CD4-positive, alpha-beta memory T cell (primary cell): ENCODE data around the gene ZNF777. TPM values are rescaled to one million over a fixed set of nuclear protein-coding genes. Genes with fewer than 3 reads are reported as not detected.

Source experiments
- CTCF ChIA-PET: fragments of 350-600 bp; sonication (Branson Sonifier 250); formaldehyde crosslinking; loops from one replicate; lab custom pipeline; 2021; ENCODE audit warnings: inconsistent platforms; ENCODE audit not compliant: partially characterized antibody; lab: Charles Lee
- POLR2A ChIA-PET: fragments of 350-600 bp; sonication (Branson Sonifier 250); formaldehyde crosslinking; loops from one replicate; lab custom pipeline; 2021; ENCODE audit not compliant: partially characterized antibody; lab: Charles Lee
- DNase-seq, 5 donors: peaks; one replicate each; pipeline versions ENCODE4 v3.0.0 to v3.0.0-alpha.2; 2020 to 2022; ENCODE audit warnings: mixed read lengths in 1 of 5
- H3K27ac ChIP-seq: one replicate; pipeline ENCODE4 v1.7.0; 2013; ENCODE audit warnings: low read depth, low read length
- H3K27me3 ChIP-seq: 2 replicates; pipeline ENCODE4 v1.7.0; 2013; ENCODE audit warnings: mild to moderate bottlenecking, low read length, moderate library complexity; ENCODE audit not compliant: insufficient read depth
- H3K36me3 ChIP-seq: 2 replicates; pipeline ENCODE4 v1.7.0; 2013; ENCODE audit warnings: mild to moderate bottlenecking, low read length, moderate library complexity; ENCODE audit not compliant: insufficient read depth
- H3K4me1 ChIP-seq: 2 replicates; pipeline ENCODE4 v1.7.0; 2013; ENCODE audit warnings: mild to moderate bottlenecking, low read length, moderate library complexity; ENCODE audit not compliant: insufficient read depth
- H3K4me3 ChIP-seq, 2 donors: one replicate each; pipeline ENCODE4 v1.7.0; 2013; ENCODE audit warnings: low read length in 2 of 2, mild to moderate bottlenecking in 1 of 2
- H3K9me3 ChIP-seq, 2 donors: one replicate each; pipeline ENCODE4 v1.7.0; 2013; ENCODE audit warnings: low read length in 2 of 2, control low read depth in 1 of 2; ENCODE audit not compliant: control insufficient read depth in 1 of 2
- H3K27ac Mint-ChIP-seq, 7 donors: one replicate each; pipeline ENCODE4 v1.8.0; 2020 to 2021; ENCODE audit warnings: mixed read lengths in 7 of 7, mild to moderate bottlenecking in 6 of 7, inconsistent platforms in 3 of 7, moderate library complexity in 3 of 7
- H3K27me3 Mint-ChIP-seq, 2 donors: one replicate each; pipeline ENCODE4 v1.8.0; 2020 to 2021; ENCODE audit warnings: mixed read lengths in 2 of 2
- H3K36me3 Mint-ChIP-seq, 2 donors: one replicate each; pipeline ENCODE4 v1.8.0; 2020 to 2021; ENCODE audit warnings: mixed read lengths in 2 of 2, inconsistent platforms in 1 of 2, mild to moderate bottlenecking in 1 of 2
- H3K4me1 Mint-ChIP-seq, 4 donors: one replicate each; pipeline ENCODE4 v1.8.0; 2020 to 2021; ENCODE audit warnings: mixed read lengths in 4 of 4, mild to moderate bottlenecking in 1 of 4
- H3K4me3 Mint-ChIP-seq, 8 donors: one replicate each; pipeline ENCODE4 v1.8.0; 2020 to 2021; ENCODE audit warnings: mixed read lengths in 8 of 8, mild to moderate bottlenecking in 7 of 8, moderate library complexity in 6 of 8, inconsistent platforms in 3 of 8
- H3K9me3 Mint-ChIP-seq, 8 donors: one replicate each; pipeline ENCODE4 v1.8.0; 2020 to 2021; ENCODE audit warnings: mixed read lengths in 8 of 8, mild to moderate bottlenecking in 5 of 8, inconsistent platforms in 3 of 8, moderate library complexity in 1 of 8
- intact Hi-C: fragments of 100-400 bp; cut with micrococcal nuclease; formaldehyde crosslinking; loops from one replicate; pipeline ENCODE4 v1.15.1; 2023
- polyA plus RNA-seq, 2 donors: library from polyadenylated mRNA; unstranded; fragments of 300-500 nt; fragmentation: Illumina TruSeq; gene quantifications; one replicate each; pipeline ENCODE4 v1.2.3, GENCODE V29; 2021
- total RNA-seq, 2 experiments: library from RNA; stranded (reverse); gene quantifications; one replicate each; pipeline ENCODE4 v1.2.3, GENCODE V29; 2021

The ZNF777 gene
- total and polyA plus RNA-seq, 4 experiments from 2014 or later = 0.19 to 16.8 (median 9.8) TPM

DNA sequence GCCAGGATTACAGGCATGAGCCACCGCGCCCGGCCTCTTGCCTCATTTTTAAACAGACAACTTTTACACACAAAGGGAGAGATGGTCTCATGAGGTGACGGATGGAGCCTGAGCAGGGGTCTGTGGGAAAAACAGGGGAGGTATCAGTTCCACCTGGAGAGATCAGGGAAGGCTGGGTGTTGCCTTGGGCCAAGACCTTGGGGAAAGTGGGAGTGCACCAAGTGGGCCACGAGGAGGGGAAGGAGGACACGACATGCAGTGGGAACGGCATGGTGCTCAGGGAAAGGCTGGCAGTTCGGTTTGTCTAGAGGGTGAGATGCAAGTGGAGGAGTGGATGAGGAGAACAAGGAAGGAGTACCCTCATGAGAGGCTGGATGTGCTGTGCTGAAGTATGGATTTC lies 8.9 kb upstream of the ZNF777 start:
- peaks cover 0 to 1% (median 0%) of the 10 kb centered on the region in 4 donors for H3K4me1 Mint-ChIP-seq
- intact Hi-C loops = no loop called here
- Histone ChIP-seq H3K4me1 (no peaks in the 10 kb centered on the region), H3K27me3 (no peaks in the 10 kb centered on the region), H3K36me3 (no peaks in the 10 kb centered on the region), H3K27ac (no peak overlapping the region), H3K4me3 (no peak overlapping the region), H3K9me3 (no peaks in the 10 kb centered on the region)
- peaks cover 0 to 6% (median 0%) of the 10 kb centered on the region in 8 donors for H3K9me3 Mint-ChIP-seq
- peak overlapping the region in 1 of 7 donors; percentile 17 for H3K27ac Mint-ChIP-seq
- peaks cover 4% of the 10 kb centered on the region in 2 donors for H3K27me3 Mint-ChIP-seq
- no peak for DNase-seq
- H3K36me3 Mint-ChIP-seq = peaks cover 21 to 32% of the 10 kb centered on the region in 2 donors
- no peak overlapping the region for H3K4me3 Mint-ChIP-seq
- POLR2A ChIA-PET = no interaction called here
- CTCF ChIA-PET = no interaction called here

DNA sequence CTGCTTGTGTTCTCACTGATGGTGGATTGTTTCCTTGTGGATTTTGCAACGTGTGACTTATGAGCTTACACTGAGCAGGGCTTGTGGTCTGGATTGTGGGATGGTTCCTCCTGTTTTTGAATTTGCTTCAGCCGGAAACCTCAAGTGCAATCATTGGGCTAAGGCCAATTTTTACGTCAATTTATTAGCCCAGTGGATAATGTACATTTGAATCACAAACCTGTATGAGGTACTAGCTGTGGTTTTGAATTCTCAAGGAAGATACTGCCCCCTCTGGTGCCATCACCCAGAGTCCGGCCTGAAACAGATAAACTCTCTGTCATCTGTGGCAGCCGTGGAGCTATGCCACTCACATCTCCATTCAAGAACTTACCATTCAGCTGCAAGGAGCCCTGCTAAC lies 7.3 kb upstream of the ZNF777 start:
- no peak overlapping the region for H3K4me3 ChIP-seq
- H3K4me3 Mint-ChIP-seq = no peak overlapping the region
- H3K9me3 Mint-ChIP-seq = peaks cover 0 to 6% (median 0%) of the 10 kb centered on the region in 8 donors
- H3K36me3 Mint-ChIP-seq = peaks cover 13 to 19% of the 10 kb centered on the region in 2 donors
- intact Hi-C loops = no loop called here
- no peak overlapping the region for H3K27ac ChIP-seq
- CTCF ChIA-PET = interaction anchor here (0.6 kb wide), 1 partner anchor 12 kb away, joined by 3 read pairs; no protein-coding TSS in a partner anchor
- no peak overlapping the region for H3K27ac Mint-ChIP-seq
- H3K4me1 ChIP-seq = no peaks in the 10 kb centered on the region
- no peaks in the 10 kb centered on the region for H3K36me3 ChIP-seq
- peaks cover 6% of the 10 kb centered on the region for H3K27me3 ChIP-seq
- no peaks in the 10 kb centered on the region for H3K9me3 ChIP-seq
- no peak for DNase-seq
- H3K4me1 Mint-ChIP-seq = peaks cover 0 to 1% (median 0%) of the 10 kb centered on the region in 4 donors
- H3K27me3 Mint-ChIP-seq = peaks cover 4 to 7% of the 10 kb centered on the region in 2 donors
- POLR2A ChIA-PET = no interaction called here

DNA sequence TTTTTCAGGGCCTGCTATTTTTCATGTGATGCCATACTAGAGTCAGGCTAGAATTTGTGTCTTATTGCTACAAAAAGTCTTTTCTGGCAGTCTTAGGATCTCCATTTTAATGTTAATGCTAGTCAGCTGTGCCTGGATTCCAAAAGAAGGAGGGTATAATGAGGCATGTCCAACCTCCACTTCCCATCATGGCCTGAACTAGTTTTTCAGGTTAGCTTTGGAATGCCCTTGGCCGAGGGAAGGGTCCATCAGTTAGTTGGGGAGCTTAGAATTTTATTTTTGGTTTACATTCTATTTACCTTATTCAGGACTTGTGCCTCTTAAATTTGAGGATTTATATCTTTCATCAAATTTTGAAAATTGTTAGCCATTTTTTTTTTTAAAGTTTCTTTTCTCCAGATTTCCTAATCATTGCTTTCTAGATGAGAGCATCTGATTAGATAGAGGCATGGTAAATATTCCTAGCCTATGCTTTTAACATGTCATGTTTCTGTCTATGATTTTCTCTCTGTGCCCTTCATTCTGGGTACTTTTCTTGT lies 6.5 kb upstream of the ZNF777 start:
- no peak overlapping the region for H3K27ac Mint-ChIP-seq
- H3K36me3 Mint-ChIP-seq = peaks cover 7 to 11% of the 10 kb centered on the region in 2 donors
- intact Hi-C loops = no loop called here
- Histone ChIP-seq H3K4me1 (no peaks in the 10 kb centered on the region), H3K36me3 (no peaks in the 10 kb centered on the region), H3K27me3 (peaks cover 6% of the 10 kb centered on the region), H3K9me3 (no peaks in the 10 kb centered on the region), H3K4me3 (no peak overlapping the region), H3K27ac (no peak overlapping the region)
- H3K27me3 Mint-ChIP-seq = peaks cover 4 to 7% of the 10 kb centered on the region in 2 donors
- DNase-seq = no peak
- H3K9me3 Mint-ChIP-seq = peaks cover 0 to 6% (median 0%) of the 10 kb centered on the region in 8 donors
- H3K4me3 Mint-ChIP-seq = no peak overlapping the region
- H3K4me1 Mint-ChIP-seq = peaks cover 0 to 1% (median under 1%) of the 10 kb centered on the region in 4 donors
- POLR2A ChIA-PET = interaction anchor here (0.7 kb wide), 1 partner anchor 49 kb away, joined by 3 read pairs; no protein-coding TSS in a partner anchor
- CTCF ChIA-PET = interaction anchor here (1.0 kb wide), 1 partner anchor 29 kb away, joined by 3 read pairs; no protein-coding TSS in a partner anchor

DNA sequence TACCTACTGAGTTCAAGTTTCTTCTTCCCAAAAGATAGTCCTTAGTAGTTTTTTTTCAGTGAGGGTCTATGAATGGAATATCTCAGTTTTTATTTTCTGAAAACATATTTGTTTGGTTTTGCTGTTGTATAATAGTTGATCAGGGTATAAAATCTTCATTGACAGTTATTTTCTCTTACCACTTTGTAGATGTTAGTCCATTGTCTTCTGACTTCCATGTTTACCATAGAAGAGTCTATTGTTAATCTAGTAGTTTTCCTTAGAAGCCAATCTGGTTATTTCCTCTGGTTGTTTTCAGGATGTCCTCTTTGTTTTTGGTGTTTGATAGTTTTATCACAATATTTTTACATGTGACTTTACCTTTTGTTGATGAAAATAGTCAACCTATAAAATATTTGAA lies 5.5 kb upstream of the ZNF777 start:
- peaks cover 0 to 6% (median 0%) of the 10 kb centered on the region in 8 donors for H3K9me3 Mint-ChIP-seq
- peaks cover under 1% of the 10 kb centered on the region for H3K4me1 ChIP-seq
- no peak overlapping the region for H3K4me3 ChIP-seq
- CTCF ChIA-PET = interaction anchor here (1.0 kb wide), 1 partner anchor 30 kb away, joined by 3 read pairs; no protein-coding TSS in a partner anchor
- peaks cover under 1 to 3% (median 2%) of the 10 kb centered on the region in 4 donors for H3K4me1 Mint-ChIP-seq
- peaks cover under 1 to 2% of the 10 kb centered on the region in 2 donors for H3K36me3 Mint-ChIP-seq
- H3K27ac ChIP-seq = no peak overlapping the region
- no peaks in the 10 kb centered on the region for H3K9me3 ChIP-seq
- H3K36me3 ChIP-seq = no peaks in the 10 kb centered on the region
- H3K4me3 Mint-ChIP-seq = no peak overlapping the region
- H3K27me3 Mint-ChIP-seq = peaks cover 4 to 7% of the 10 kb centered on the region in 2 donors
- peaks cover 6% of the 10 kb centered on the region for H3K27me3 ChIP-seq
- intact Hi-C loops = no loop called here
- POLR2A ChIA-PET = no interaction called here
- no peak overlapping the region for H3K27ac Mint-ChIP-seq
- no peak for DNase-seq

DNA sequence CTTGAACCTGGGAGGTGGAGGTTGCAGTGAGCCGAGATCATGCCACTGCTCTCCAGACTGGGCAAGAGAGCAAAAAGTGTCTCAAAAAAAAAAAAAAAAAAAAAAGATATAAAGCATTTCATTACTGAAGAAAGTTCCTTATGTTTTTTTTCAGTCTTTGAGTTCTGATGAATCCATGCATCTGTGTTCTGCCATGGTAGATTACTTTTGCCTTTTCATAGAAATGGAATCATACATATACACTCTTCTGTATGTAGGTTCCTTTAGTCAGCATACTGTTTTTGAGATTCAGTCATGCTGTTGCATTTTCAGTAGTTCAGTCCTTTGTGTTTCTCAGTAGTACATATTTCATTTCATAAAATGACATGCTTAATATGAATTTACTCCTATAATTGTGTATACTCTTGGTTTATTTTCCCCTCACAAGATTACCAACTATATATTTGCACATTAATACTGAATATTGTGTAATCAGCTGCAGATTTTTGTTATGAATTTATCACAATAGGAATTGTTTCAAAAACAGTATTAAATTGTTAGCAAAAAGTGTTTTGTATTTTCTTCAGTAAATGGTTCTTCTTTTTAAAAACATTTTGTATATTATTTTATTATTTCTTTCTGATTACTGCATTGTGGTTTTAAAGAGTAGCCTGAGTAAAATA lies 2.8 kb upstream of the ZNF777 start:
- POLR2A ChIA-PET = no interaction called here
- no peaks in the 10 kb centered on the region for H3K9me3 ChIP-seq
- peaks cover 0 to 6% (median 0%) of the 10 kb centered on the region in 8 donors for H3K9me3 Mint-ChIP-seq
- H3K27me3 Mint-ChIP-seq = peaks cover 4 to 7% of the 10 kb centered on the region in 2 donors
- no peaks in the 10 kb centered on the region for H3K36me3 ChIP-seq
- H3K4me3 ChIP-seq = no peak overlapping the region
- DNase-seq = no peak
- intact Hi-C loops = loop anchor here (5.0 kb wide), 1 partner anchor 34 kb away; the partner anchor contains the start of gene ZNF746
- no peaks in the 10 kb centered on the region for H3K36me3 Mint-ChIP-seq
- CTCF ChIA-PET = no interaction called here
- peaks cover 6% of the 10 kb centered on the region for H3K27me3 ChIP-seq
- no peak overlapping the region for H3K27ac Mint-ChIP-seq
- peak overlapping the region in 1 of 8 donors; percentile 63 for H3K4me3 Mint-ChIP-seq
- H3K4me1 ChIP-seq = peaks cover 15% of the 10 kb centered on the region
- no peak overlapping the region for H3K27ac ChIP-seq
- peaks cover 8 to 13% (median 12%) of the 10 kb centered on the region in 4 donors for H3K4me1 Mint-ChIP-seq

DNA sequence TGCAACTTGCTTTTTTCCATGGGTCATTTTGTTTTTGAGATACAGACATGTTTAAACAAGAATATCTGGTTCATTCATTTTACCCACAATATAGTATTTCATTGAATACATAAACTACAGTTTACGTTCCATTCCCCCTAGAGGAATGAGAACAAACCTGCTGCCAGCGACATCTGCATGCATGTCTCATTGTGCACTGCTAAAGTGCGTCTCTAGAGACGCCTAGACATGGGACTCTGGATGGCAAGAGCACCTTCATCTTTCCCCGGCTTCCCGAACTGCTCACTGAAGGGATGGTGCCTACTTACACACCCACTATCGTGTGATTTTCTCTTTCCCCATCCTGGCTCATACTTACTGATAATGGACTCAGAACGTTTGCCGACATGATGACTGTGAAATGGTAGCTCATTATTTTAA lies 1.2 kb upstream of the ZNF777 start:
- Histone ChIP-seq H3K27ac (no peak overlapping the region), H3K36me3 (no peaks in the 10 kb centered on the region), H3K4me3 (no peak overlapping the region), H3K27me3 (peaks cover 6% of the 10 kb centered on the region), H3K9me3 (no peaks in the 10 kb centered on the region), H3K4me1 (peaks cover 24% of the 10 kb centered on the region)
- peaks cover 4 to 7% of the 10 kb centered on the region in 2 donors for H3K27me3 Mint-ChIP-seq
- CTCF ChIA-PET = interaction anchor here (0.8 to 5.1 kb wide), 3 partner anchors 39 to 315 kb away, joined by 3 to 43 read pairs (median 3); partner anchors contain the start of gene ZNF398
- peaks cover 0 to 8% of the 10 kb centered on the region in 2 donors for H3K36me3 Mint-ChIP-seq
- intact Hi-C loops = loop anchor here (5.0 kb wide), 1 partner anchor 35 kb away; the partner anchor contains the start of gene ZNF746
- DNase-seq = no peak
- H3K4me1 Mint-ChIP-seq = peaks cover 16 to 27% (median 23%) of the 10 kb centered on the region in 4 donors
- H3K4me3 Mint-ChIP-seq = peak overlapping the region; percentile 11 to 88 (median 51)
- H3K9me3 Mint-ChIP-seq = peaks cover 0 to 6% (median 0%) of the 10 kb centered on the region in 8 donors
- POLR2A ChIA-PET = interaction anchor here (1.0 to 3.6 kb wide), 2 partner anchors 40 to 315 kb away, joined by 3 to 41 read pairs; partner anchors contain the start of gene ZNF398
- H3K27ac Mint-ChIP-seq = peak overlapping the region in 2 of 7 donors; percentile 29 to 59
